HepG2 (cell line): ENCODE results near the gene GTF2I. TPM values are rescaled to one million over a fixed set of nuclear protein-coding genes. Genes with fewer than 3 reads are reported as not detected.

Experiments used
- ATF1 ChIP-seq: IDR thresholded peaks from 2 replicates; pipeline ENCODE4 v1.6.1; 2016; ENCODE audit warnings: mild to moderate bottlenecking, control low read depth
- GABPA ChIP-seq, 2 experiments: IDR thresholded peaks; 2 replicates each; pipeline ENCODE4 v1.6.1; 2011 to 2016; ENCODE audit warnings: low read depth in 2 of 2, low read length in 1 of 2, missing biosample characterization in 1 of 2, missing genetic modification characterization in 1 of 2
- HNF4A ChIP-seq: sonication (generic); formaldehyde crosslinking; IDR thresholded peaks from 2 replicates; pipeline ENCODE4 v1.4.0; 2020; ENCODE audit warnings: missing genetic modification reagents
- NCOA2 ChIP-seq: sonication (generic); formaldehyde crosslinking; IDR thresholded peaks from 2 replicates; pipeline ENCODE4 v1.8.0; 2022; ENCODE audit warnings: inconsistent platforms
- SOX13 ChIP-seq, 3 experiments: fragments of 450-650 bp in 1 of 3; sonication (generic) in 1 of 3; formaldehyde crosslinking in 1 of 3; IDR thresholded peaks in 2 of 3; conservative IDR thresholded peaks in 1 of 3; 2 replicates each; pipeline versions ENCODE4 v1.5.0 to v1.6.1; 2016 to 2020; ENCODE audit warnings: antibody characterized with exemption in 1 of 3, mild to moderate bottlenecking in 1 of 3, missing compliant biosample characterization in 1 of 3, missing genetic modification reagents in 1 of 3, moderate library complexity in 1 of 3
- ZNF614 ChIP-seq: IDR thresholded peaks from 2 replicates; pipeline ENCODE4 v1.6.1; 2018; ENCODE audit warnings: missing biosample characterization, missing genetic modification reagents, inconsistent platforms, borderline replicate concordance
- polyA plus RNA-seq, 8 experiments: library from polyadenylated mRNA; depleted of rRNA in 3 of 8; stranded (reverse) in 7 of 8; unstranded in 1 of 8; fragments of >200 nt; fragmentation: Illumina TruSeq in 4 of 8; extraction: Trizol in 4 of 8; gene quantifications; 2 replicates each; pipeline versions ENCODE4 v1.2.1 to v1.2.3, GENCODE V29; 2011 to 2016; ENCODE audit warnings: low read depth in 4 of 8, missing spikeins in 1 of 8, mixed read lengths in 1 of 8; ENCODE audit not compliant: insufficient read depth in 1 of 8
- total RNA-seq, 5 experiments: library from RNA; depleted of rRNA; stranded (reverse); fragments of >200 nt; fragmentation: Illumina TruSeq; extraction: Trizol; gene quantifications; 2 replicates each; pipeline ENCODE4 v1.2.3, GENCODE V29; 2016; ENCODE audit warnings: low read depth in 1 of 5
- TF ChIP-seq, protein P1 (sequence below): sonication (generic); formaldehyde crosslinking; IDR thresholded peaks from 2 replicates; pipeline ENCODE4 v1.4.0; 2020; ENCODE audit warnings: missing genetic modification reagents
- TF ChIP-seq, protein P2 (sequence below): sonication (generic); formaldehyde crosslinking; IDR thresholded peaks from 2 replicates; pipeline ENCODE4 v1.5.1; 2020; ENCODE audit warnings: missing genetic modification reagents, mild to moderate bottlenecking, borderline replicate concordance
- TF ChIP-seq, protein P3 (sequence below): sonication (generic); formaldehyde crosslinking; IDR thresholded peaks from 2 replicates; pipeline ENCODE4 v1.4.0; 2020; ENCODE audit warnings: missing genetic modification reagents
- TF ChIP-seq, protein P4 (sequence below): sonication (generic); formaldehyde crosslinking; IDR thresholded peaks from 2 replicates; pipeline ENCODE4 v1.5.1; 2020; ENCODE audit warnings: mild to moderate bottlenecking, moderate library complexity, missing genetic modification reagents
- TF ChIP-seq, protein P5 (sequence below): IDR thresholded peaks from 2 replicates; pipeline ENCODE4 v1.4.0; 2020; ENCODE audit warnings: mild to moderate bottlenecking, missing genetic modification reagents

The GTF2I gene
- total and polyA plus RNA-seq, 2 of the 13 experiments (the other 11 are each of a cell fraction or from before 2014, with no cell fraction given): 74.6 to 125 TPM

DNA sequence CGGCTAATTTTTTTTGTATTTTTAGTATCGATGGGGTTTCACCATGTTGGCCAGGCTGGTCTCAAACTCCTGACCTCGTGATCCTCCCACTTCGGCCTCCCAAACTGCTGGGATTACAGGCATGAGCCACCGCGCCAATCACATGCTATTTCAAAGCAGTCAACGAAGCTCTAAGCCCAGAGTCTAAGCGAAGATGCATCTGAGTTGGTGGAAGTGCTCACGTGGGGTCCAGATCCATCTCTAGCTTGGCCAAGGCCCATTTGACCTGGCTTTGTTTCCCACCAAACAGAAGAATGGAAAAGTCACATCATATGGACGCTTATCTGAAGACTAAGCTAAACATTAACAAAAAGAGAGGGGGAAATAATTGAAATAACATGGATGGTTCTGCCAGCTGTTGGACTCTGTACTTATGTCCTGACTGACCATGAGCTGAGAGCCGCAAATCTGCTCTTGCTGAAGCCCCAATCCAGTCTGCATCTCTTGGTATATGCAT lies 3.8 kb upstream of the GTF2I start (continued):
- TF ChIP-seq, protein P1, sequence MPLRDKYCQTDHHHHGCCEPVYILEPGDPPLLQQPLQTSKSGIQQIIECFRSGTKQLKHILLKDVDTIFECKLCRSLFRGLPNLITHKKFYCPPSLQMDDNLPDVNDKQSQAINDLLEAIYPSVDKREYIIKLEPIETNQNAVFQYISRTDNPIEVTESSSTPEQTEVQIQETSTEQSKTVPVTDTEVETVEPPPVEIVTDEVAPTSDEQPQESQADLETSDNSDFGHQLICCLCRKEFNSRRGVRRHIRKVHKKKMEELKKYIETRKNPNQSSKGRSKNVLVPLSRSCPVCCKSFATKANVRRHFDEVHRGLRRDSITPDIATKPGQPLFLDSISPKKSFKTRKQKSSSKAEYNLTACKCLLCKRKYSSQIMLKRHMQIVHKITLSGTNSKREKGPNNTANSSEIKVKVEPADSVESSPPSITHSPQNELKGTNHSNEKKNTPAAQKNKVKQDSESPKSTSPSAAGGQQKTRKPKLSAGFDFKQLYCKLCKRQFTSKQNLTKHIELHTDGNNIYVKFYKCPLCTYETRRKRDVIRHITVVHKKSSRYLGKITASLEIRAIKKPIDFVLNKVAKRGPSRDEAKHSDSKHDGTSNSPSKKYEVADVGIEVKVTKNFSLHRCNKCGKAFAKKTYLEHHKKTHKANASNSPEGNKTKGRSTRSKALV (CRISPR knock-in tag): peak; percentile 30; the same call in 1 of the 2 replicates
- TF ChIP-seq ZNF614 (CRISPR knock-in tag) (peak; percentile 75; the same call in 1 of the 2 replicates), ATF1 (CRISPR knock-in tag) (peak; percentile 56), NCOA2 (CRISPR knock-in tag) (peak; percentile 70), HNF4A (CRISPR knock-in tag) (peak; percentile 98), SOX13 (IDR thresholded peaks at IDR 0.05) (peak; percentile 96), SOX13 (CRISPR knock-in tag; conservative IDR thresholded peaks at IDR 0.05 in 1 of 2, IDR thresholded peaks at IDR 0.05 in 1 of 2) (peak in 1 of 2 experiments; percentile 100; a peak in 2 of 4 replicates), GABPA (IDR thresholded peaks at IDR 0.05; ENCODE audit: low read depth, low read length) (no peak), GABPA (CRISPR knock-in tag; IDR thresholded peaks at IDR 0.05; ENCODE audit: low read depth) (peak; percentile 31; the same call in 1 of the 2 replicates)
- TF ChIP-seq, protein P2, sequence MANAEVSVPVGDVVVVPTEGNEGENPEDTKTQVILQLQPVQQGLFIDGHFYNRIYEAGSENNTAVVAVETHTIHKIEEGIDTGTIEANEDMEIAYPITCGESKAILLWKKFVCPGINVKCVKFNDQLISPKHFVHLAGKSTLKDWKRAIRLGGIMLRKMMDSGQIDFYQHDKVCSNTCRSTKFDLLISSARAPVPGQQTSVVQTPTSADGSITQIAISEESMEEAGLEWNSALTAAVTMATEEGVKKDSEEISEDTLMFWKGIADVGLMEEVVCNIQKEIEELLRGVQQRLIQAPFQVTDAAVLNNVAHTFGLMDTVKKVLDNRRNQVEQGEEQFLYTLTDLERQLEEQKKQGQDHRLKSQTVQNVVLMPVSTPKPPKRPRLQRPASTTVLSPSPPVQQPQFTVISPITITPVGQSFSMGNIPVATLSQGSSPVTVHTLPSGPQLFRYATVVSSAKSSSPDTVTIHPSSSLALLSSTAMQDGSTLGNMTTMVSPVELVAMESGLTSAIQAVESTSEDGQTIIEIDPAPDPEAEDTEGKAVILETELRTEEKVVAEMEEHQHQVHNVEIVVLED (CRISPR knock-in tag): peak; percentile 57; the same call in 1 of the 2 replicates
- TF ChIP-seq, protein P3, sequence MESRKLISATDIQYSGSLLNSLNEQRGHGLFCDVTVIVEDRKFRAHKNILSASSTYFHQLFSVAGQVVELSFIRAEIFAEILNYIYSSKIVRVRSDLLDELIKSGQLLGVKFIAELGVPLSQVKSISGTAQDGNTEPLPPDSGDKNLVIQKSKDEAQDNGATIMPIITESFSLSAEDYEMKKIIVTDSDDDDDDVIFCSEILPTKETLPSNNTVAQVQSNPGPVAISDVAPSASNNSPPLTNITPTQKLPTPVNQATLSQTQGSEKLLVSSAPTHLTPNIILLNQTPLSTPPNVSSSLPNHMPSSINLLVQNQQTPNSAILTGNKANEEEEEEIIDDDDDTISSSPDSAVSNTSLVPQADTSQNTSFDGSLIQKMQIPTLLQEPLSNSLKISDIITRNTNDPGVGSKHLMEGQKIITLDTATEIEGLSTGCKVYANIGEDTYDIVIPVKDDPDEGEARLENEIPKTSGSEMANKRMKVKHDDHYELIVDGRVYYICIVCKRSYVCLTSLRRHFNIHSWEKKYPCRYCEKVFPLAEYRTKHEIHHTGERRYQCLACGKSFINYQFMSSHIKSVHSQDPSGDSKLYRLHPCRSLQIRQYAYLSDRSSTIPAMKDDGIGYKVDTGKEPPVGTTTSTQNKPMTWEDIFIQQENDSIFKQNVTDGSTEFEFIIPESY (CRISPR knock-in tag): 0 out of 2 replicates have a peak, but pooled peaks have one; percentile 26
- TF ChIP-seq, protein P4, sequence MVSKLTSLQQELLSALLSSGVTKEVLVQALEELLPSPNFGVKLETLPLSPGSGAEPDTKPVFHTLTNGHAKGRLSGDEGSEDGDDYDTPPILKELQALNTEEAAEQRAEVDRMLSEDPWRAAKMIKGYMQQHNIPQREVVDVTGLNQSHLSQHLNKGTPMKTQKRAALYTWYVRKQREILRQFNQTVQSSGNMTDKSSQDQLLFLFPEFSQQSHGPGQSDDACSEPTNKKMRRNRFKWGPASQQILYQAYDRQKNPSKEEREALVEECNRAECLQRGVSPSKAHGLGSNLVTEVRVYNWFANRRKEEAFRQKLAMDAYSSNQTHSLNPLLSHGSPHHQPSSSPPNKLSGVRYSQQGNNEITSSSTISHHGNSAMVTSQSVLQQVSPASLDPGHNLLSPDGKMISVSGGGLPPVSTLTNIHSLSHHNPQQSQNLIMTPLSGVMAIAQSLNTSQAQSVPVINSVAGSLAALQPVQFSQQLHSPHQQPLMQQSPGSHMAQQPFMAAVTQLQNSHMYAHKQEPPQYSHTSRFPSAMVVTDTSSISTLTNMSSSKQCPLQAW (CRISPR knock-in tag): peak; percentile 99
- TF ChIP-seq, protein P5, sequence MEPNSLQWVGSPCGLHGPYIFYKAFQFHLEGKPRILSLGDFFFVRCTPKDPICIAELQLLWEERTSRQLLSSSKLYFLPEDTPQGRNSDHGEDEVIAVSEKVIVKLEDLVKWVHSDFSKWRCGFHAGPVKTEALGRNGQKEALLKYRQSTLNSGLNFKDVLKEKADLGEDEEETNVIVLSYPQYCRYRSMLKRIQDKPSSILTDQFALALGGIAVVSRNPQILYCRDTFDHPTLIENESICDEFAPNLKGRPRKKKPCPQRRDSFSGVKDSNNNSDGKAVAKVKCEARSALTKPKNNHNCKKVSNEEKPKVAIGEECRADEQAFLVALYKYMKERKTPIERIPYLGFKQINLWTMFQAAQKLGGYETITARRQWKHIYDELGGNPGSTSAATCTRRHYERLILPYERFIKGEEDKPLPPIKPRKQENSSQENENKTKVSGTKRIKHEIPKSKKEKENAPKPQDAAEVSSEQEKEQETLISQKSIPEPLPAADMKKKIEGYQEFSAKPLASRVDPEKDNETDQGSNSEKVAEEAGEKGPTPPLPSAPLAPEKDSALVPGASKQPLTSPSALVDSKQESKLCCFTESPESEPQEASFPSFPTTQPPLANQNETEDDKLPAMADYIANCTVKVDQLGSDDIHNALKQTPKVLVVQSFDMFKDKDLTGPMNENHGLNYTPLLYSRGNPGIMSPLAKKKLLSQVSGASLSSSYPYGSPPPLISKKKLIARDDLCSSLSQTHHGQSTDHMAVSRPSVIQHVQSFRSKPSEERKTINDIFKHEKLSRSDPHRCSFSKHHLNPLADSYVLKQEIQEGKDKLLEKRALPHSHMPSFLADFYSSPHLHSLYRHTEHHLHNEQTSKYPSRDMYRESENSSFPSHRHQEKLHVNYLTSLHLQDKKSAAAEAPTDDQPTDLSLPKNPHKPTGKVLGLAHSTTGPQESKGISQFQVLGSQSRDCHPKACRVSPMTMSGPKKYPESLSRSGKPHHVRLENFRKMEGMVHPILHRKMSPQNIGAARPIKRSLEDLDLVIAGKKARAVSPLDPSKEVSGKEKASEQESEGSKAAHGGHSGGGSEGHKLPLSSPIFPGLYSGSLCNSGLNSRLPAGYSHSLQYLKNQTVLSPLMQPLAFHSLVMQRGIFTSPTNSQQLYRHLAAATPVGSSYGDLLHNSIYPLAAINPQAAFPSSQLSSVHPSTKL: peak; percentile 95
